ENCODE data around the gene CNGB1.
A peak's percentile ranks its signal among the peaks of the same experiment; 100 is the strongest.
"Not testable (repeated sequence)": the region's sequence is repeated elsewhere in the genome, so short reads cannot be mapped to it uniquely, and the experiment has no call there.

The CNGB1 gene

GRCh38 chr16:57889522-57889921 is 81.4 kb downstream of the CNGB1 start:
- Mint-ChIP-seq H3K27me3 (peaks cover 43% of the 10 kb centered on the region), H3K36me3 (peaks cover 3% of the 10 kb centered on the region), H3K9me3 (peaks cover 1% of the 10 kb centered on the region), H3K4me1 (peaks cover 5% of the 10 kb centered on the region), H3K4me3 (no peak overlapping the region), H3K27ac (no peak overlapping the region)
- ATAC-seq (ENCODE audit: low read depth) = no peak
- DNase-seq (ENCODE audit: low spot score in 2 of 2) = no peak

GRCh38 chr16:57889111-57889510 is 81.8 kb downstream of the CNGB1 start:
- H3K4me1 Mint-ChIP-seq = peaks cover 5% of the 10 kb centered on the region
- H3K27ac Mint-ChIP-seq = no peak overlapping the region
- no peak for DNase-seq (ENCODE audit: low spot score in 2 of 2)
- ATAC-seq (ENCODE audit: low read depth) = no peak
- peaks cover 1% of the 10 kb centered on the region for H3K9me3 Mint-ChIP-seq
- H3K4me3 Mint-ChIP-seq = no peak overlapping the region
- H3K36me3 Mint-ChIP-seq = peaks cover 3% of the 10 kb centered on the region
- peaks cover 44% of the 10 kb centered on the region for H3K27me3 Mint-ChIP-seq

GRCh38 chr16:57888128-57888527 is 82.8 kb downstream of the CNGB1 start:
- ATAC-seq (ENCODE audit: low read depth) = no peak
- no peak overlapping the region for H3K27ac Mint-ChIP-seq
- peaks cover 49% of the 10 kb centered on the region for H3K27me3 Mint-ChIP-seq
- no peaks in the 10 kb centered on the region for H3K4me1 Mint-ChIP-seq
- no peaks in the 10 kb centered on the region for H3K9me3 Mint-ChIP-seq
- no peak for DNase-seq (ENCODE audit: low spot score in 2 of 2)
- peaks cover 1% of the 10 kb centered on the region for H3K36me3 Mint-ChIP-seq
- H3K4me3 Mint-ChIP-seq = no peak overlapping the region

- Mint-ChIP-seq H3K4me1 (no peaks in the 10 kb centered on the region), H3K4me3 (no peak overlapping the region), H3K36me3 (peaks cover 1% of the 10 kb centered on the region), H3K27me3 (peaks cover 47% of the 10 kb centered on the region), H3K27ac (no peak overlapping the region), H3K9me3 (no peaks in the 10 kb centered on the region)
- no peak for ATAC-seq (ENCODE audit: low read depth)
- DNase-seq (ENCODE audit: low spot score in 2 of 2) = no peak
These were observed 83.2 kb downstream of the CNGB1 start for GRCh38 chr16:57887711-57888110.

- no peak overlapping the region for H3K4me3 Mint-ChIP-seq
- no peak for ATAC-seq (ENCODE audit: low read depth)
- no peaks in the 10 kb centered on the region for H3K4me1 Mint-ChIP-seq
- no peak for DNase-seq (ENCODE audit: low spot score in 2 of 2)
- peaks cover 1% of the 10 kb centered on the region for H3K36me3 Mint-ChIP-seq
- H3K27ac Mint-ChIP-seq = no peak overlapping the region
- H3K9me3 Mint-ChIP-seq = no peaks in the 10 kb centered on the region
- H3K27me3 Mint-ChIP-seq = peaks cover 41% of the 10 kb centered on the region
These were observed 84.5 kb downstream of the CNGB1 start for GRCh38 chr16:57886427-57886826.

- ATAC-seq (ENCODE audit: low read depth) (no peak), DNase-seq (ENCODE audit: low spot score in 2 of 2) (no peak)
- H3K4me1 Mint-ChIP-seq = no peaks in the 10 kb centered on the region
- H3K27me3 Mint-ChIP-seq = peaks cover 36% of the 10 kb centered on the region
- H3K4me3 Mint-ChIP-seq = no peak overlapping the region
- no peaks in the 10 kb centered on the region for H3K9me3 Mint-ChIP-seq
- peaks cover 1% of the 10 kb centered on the region for H3K36me3 Mint-ChIP-seq
- H3K27ac Mint-ChIP-seq = no peak overlapping the region
These were observed 86.2 kb downstream of the CNGB1 start for GRCh38 chr16:57884655-57885133.

- Mint-ChIP-seq H3K4me1 (no peaks in the 10 kb centered on the region), H3K36me3 (peaks cover 1% of the 10 kb centered on the region), H3K9me3 (no peaks in the 10 kb centered on the region), H3K27ac (no peak overlapping the region), H3K4me3 (no peak overlapping the region), H3K27me3 (peaks cover 33% of the 10 kb centered on the region)
- no peak for ATAC-seq (ENCODE audit: low read depth)
- DNase-seq (ENCODE audit: low spot score in 2 of 2) = no peak
These were observed 86.8 kb downstream of the CNGB1 start for GRCh38 chr16:57883953-57884654.

GRCh38 chr16:57883480-57883879 is 87.4 kb downstream of the CNGB1 start:
- H3K4me1 Mint-ChIP-seq = peaks cover 3% of the 10 kb centered on the region
- no peak for ATAC-seq (ENCODE audit: low read depth)
- peaks cover 33% of the 10 kb centered on the region for H3K27me3 Mint-ChIP-seq
- H3K9me3 Mint-ChIP-seq = no peaks in the 10 kb centered on the region
- no peak overlapping the region for H3K4me3 Mint-ChIP-seq
- DNase-seq (ENCODE audit: low spot score in 2 of 2) = no peak
- no peak overlapping the region for H3K27ac Mint-ChIP-seq
- peaks cover 1% of the 10 kb centered on the region for H3K36me3 Mint-ChIP-seq

- Mint-ChIP-seq H3K9me3 (no peaks in the 10 kb centered on the region), H3K4me3 (no peak overlapping the region), H3K4me1 (peaks cover 6% of the 10 kb centered on the region), H3K27me3 (peaks cover 26% of the 10 kb centered on the region), H3K36me3 (peaks cover 1% of the 10 kb centered on the region), H3K27ac (no peak overlapping the region)
- no peak for DNase-seq (ENCODE audit: low spot score in 2 of 2)
- no peak for ATAC-seq (ENCODE audit: low read depth)
These were observed 88.1 kb downstream of the CNGB1 start for GRCh38 chr16:57882792-57883191.

GRCh38 chr16:57882206-57882605 is 88.7 kb downstream of the CNGB1 start:
- Mint-ChIP-seq H3K4me1 (peaks cover 6% of the 10 kb centered on the region), H3K9me3 (no peaks in the 10 kb centered on the region), H3K27me3 (peaks cover 22% of the 10 kb centered on the region), H3K4me3 (no peak overlapping the region), H3K27ac (no peak overlapping the region), H3K36me3 (peaks cover 1% of the 10 kb centered on the region)
- ATAC-seq (ENCODE audit: low read depth) = no peak
- DNase-seq (ENCODE audit: low spot score in 2 of 2) = no peak

GRCh38 chr16:57878586-57878985 is 92.3 kb downstream of the CNGB1 start:
- Mint-ChIP-seq H3K9me3 (no peaks in the 10 kb centered on the region), H3K4me1 (peaks cover 9% of the 10 kb centered on the region), H3K27me3 (peaks cover 11% of the 10 kb centered on the region), H3K27ac (no peak overlapping the region), H3K4me3 (no peak overlapping the region), H3K36me3 (no peaks in the 10 kb centered on the region)
- DNase-seq (ENCODE audit: low spot score in 2 of 2) (no peak), ATAC-seq (ENCODE audit: low read depth) (peak; percentile 66)

GRCh38 chr16:57876210-57876609 is 94.7 kb downstream of the CNGB1 start:
- H3K4me3 Mint-ChIP-seq = no peak overlapping the region
- H3K9me3 Mint-ChIP-seq = no peaks in the 10 kb centered on the region
- peaks cover 13% of the 10 kb centered on the region for H3K27me3 Mint-ChIP-seq
- no peak overlapping the region for H3K27ac Mint-ChIP-seq
- peaks cover 9% of the 10 kb centered on the region for H3K4me1 Mint-ChIP-seq
- ATAC-seq (ENCODE audit: low read depth) (no peak), DNase-seq (ENCODE audit: low spot score in 2 of 2) (no peak)
- H3K36me3 Mint-ChIP-seq = no peaks in the 10 kb centered on the region

- no peaks in the 10 kb centered on the region for H3K36me3 Mint-ChIP-seq
- ATAC-seq (ENCODE audit: low read depth) (no peak), DNase-seq (ENCODE audit: low spot score in 2 of 2) (no peak)
- H3K9me3 Mint-ChIP-seq = no peaks in the 10 kb centered on the region
- H3K27me3 Mint-ChIP-seq = peaks cover 13% of the 10 kb centered on the region
- H3K4me1 Mint-ChIP-seq = peaks cover 9% of the 10 kb centered on the region
- no peak overlapping the region for H3K4me3 Mint-ChIP-seq
- no peak overlapping the region for H3K27ac Mint-ChIP-seq
These were observed 95.6 kb downstream of the CNGB1 start for GRCh38 chr16:57875347-57875746.

- DNase-seq (ENCODE audit: low spot score in 2 of 2) (no peak), ATAC-seq (ENCODE audit: low read depth) (no peak)
- Mint-ChIP-seq H3K9me3 (no peaks in the 10 kb centered on the region), H3K27me3 (peaks cover 13% of the 10 kb centered on the region), H3K4me3 (no peak overlapping the region), H3K4me1 (peaks cover 4% of the 10 kb centered on the region), H3K36me3 (no peaks in the 10 kb centered on the region), H3K27ac (no peak overlapping the region)
These were observed 97.7 kb downstream of the CNGB1 start for GRCh38 chr16:57873218-57873617.

GRCh38 chr16:57872764-57873163 is 98.2 kb downstream of the CNGB1 start:
- ATAC-seq (ENCODE audit: low read depth); H3K9me3 Mint-ChIP-seq; H3K36me3 Mint-ChIP-seq; H3K4me1 Mint-ChIP-seq; DNase-seq (ENCODE audit: low spot score in 2 of 2); H3K27ac Mint-ChIP-seq; H3K4me3 Mint-ChIP-seq: not testable (repeated sequence)
- peaks cover 13% of the 10 kb centered on the region for H3K27me3 Mint-ChIP-seq

All from memory B cell (primary cell).